Ovary (tissue), 3 donors: ENCODE results near the gene IRF3.

Experiments
- EP300 ChIP-seq: sonication (generic); formaldehyde crosslinking; IDR thresholded peaks from one replicate; pipeline ENCODE4 v1.6.1; 2017; ENCODE audit warnings: antibody characterized with exemption
- TF ChIP-seq, protein P1 (sequence below), 3 donors: fragments of 450-650 bp in 2 of 3; fragments of 200-600 bp in 1 of 3; IDR thresholded peaks; one replicate each; pipeline versions ENCODE4 v1.5.1 to v1.8.0; 2016 to 2022; ENCODE audit warnings: antibody characterized with exemption in 3 of 3, mild to moderate bottlenecking in 1 of 3
- donor health status: DM: no; HTN: no; CAD: no.

DNA sequence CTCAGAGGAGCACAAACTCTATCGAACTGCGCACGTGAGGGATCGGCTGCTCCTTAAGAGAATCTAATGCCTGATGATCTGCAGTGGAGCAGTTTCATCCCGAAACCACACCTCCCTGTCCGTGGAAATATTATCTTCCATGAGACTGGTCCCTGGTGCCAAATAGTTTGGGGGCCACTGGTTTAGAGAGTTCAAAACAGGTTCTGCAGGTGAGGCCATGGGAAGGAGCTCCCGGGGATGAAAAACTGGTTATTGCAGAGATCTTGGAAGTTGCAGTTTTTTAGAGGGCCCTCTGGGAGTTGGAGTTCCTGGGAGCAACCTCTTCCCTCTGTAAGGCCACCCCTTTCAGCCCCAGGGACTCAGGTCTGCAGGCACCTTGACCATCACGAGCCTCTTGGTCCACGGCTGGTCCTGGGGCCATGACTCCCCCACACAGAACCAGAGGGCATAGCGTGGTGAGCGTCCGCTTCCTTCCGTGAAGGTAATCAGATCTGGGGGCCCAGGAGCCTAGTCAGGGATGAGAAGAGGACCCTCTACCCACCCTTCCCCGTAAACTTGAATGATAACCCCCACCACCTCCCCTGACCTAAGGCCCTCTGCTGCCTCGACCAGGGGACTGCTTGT is 5.2 kb downstream of the IRF3 start:
- no peak for TF ChIP-seq EP300
- TF ChIP-seq, protein P1, sequence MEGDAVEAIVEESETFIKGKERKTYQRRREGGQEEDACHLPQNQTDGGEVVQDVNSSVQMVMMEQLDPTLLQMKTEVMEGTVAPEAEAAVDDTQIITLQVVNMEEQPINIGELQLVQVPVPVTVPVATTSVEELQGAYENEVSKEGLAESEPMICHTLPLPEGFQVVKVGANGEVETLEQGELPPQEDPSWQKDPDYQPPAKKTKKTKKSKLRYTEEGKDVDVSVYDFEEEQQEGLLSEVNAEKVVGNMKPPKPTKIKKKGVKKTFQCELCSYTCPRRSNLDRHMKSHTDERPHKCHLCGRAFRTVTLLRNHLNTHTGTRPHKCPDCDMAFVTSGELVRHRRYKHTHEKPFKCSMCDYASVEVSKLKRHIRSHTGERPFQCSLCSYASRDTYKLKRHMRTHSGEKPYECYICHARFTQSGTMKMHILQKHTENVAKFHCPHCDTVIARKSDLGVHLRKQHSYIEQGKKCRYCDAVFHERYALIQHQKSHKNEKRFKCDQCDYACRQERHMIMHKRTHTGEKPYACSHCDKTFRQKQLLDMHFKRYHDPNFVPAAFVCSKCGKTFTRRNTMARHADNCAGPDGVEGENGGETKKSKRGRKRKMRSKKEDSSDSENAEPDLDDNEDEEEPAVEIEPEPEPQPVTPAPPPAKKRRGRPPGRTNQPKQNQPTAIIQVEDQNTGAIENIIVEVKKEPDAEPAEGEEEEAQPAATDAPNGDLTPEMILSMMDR (IDR thresholded peaks at IDR 0.05), result no peak
